ENCODE measurements around the gene DYNC2H1. TPM values are rescaled to one million over a fixed set of nuclear protein-coding genes. Genes with fewer than 3 reads are reported as not detected.
A peak's percentile ranks its signal among the peaks of the same experiment; 100 is the strongest.

Gene DYNC2H1
- polyA plus RNA-seq, 1 donor (not counting 4 experiments of a cell fraction or from before 2014, with no cell fraction given) = 18.5 TPM

GRCh38 chr11:103483996-103484395 lies 374.8 kb downstream of the DYNC2H1 start:
- Histone ChIP-seq H3K9me1 (ENCODE audit: control insufficient read depth, extremely low read depth, insufficient read depth, low read length) (no peaks in the 10 kb centered on the region), H3K4me2 (ENCODE audit: control insufficient read depth, extremely low read depth, insufficient read depth, low read depth, low read length) (no peak overlapping the region), H4K20me1 (ENCODE audit: control insufficient read depth, extremely low read depth, insufficient read depth, low read length) (no peaks in the 10 kb centered on the region), H3K36me3 (ENCODE audit: control insufficient read depth in 2 of 2, extremely low read depth in 1 of 2, insufficient read depth in 2 of 2, low read length in 2 of 2) (no peaks in the 10 kb centered on the region), H3K79me2 (ENCODE audit: control insufficient read depth, insufficient read depth, low read length) (no peaks in the 10 kb centered on the region), H3K9ac (ENCODE audit: control insufficient read depth, extremely low read depth, insufficient read depth, low read length) (no peak overlapping the region), H3K4me3 (ENCODE audit: control insufficient read depth in 2 of 3, extremely low read depth in 1 of 3, insufficient read depth in 2 of 3, low read depth in 1 of 3, low read length in 3 of 3) (no peak overlapping the region), H3K4me1 (ENCODE audit: control insufficient read depth, extremely low read depth, insufficient read depth, low read length) (peaks cover 4% of the 10 kb centered on the region), H3K27ac (ENCODE audit: control insufficient read depth, insufficient read depth, low read length) (no peak overlapping the region), H2AFZ (ENCODE audit: control insufficient read depth, low read length) (no peak overlapping the region), H3K9me3 (ENCODE audit: control insufficient read depth, low read depth, low read length) (no peaks in the 10 kb centered on the region), H3K27me3 (ENCODE audit: control insufficient read depth, extremely low read depth, insufficient read depth, low read length) (no peaks in the 10 kb centered on the region)
- TF ChIP-seq CTCF (optimal IDR thresholded peaks at IDR 0.05 in 1 of 3, IDR thresholded peaks at IDR 0.05 in 1 of 3, conservative IDR thresholded peaks at IDR 0.05 in 1 of 3; ENCODE audit: extremely low read depth in 1 of 3, insufficient read depth in 2 of 3, low read length in 3 of 3) = no peak
- no peak for TF ChIP-seq EZH2 (IDR thresholded peaks at IDR 0.05; ENCODE audit: low read length)
- no peak for DNase-seq (ENCODE audit: low read depth, low spot score)
- FAIRE-seq = no peak
- dilution Hi-C loops (cut with MboI; ENCODE audit: extremely low pct_ligation_motif_present, low sequenced_read_pairs) = no loop called here

- FAIRE-seq = no peak
- H3K27me3 ChIP-seq (ENCODE audit: control insufficient read depth, extremely low read depth, insufficient read depth, low read length) = no peaks in the 10 kb centered on the region
- dilution Hi-C loops (cut with MboI; ENCODE audit: extremely low pct_ligation_motif_present, low sequenced_read_pairs) = no loop called here
These were observed 375.3 kb downstream of the DYNC2H1 start for GRCh38 chr11:103484545-103484944.

More at GRCh38 chr11:103484545-103484944, 375.3 kb downstream of the DYNC2H1 start:
- H3K9me1 ChIP-seq (ENCODE audit: control insufficient read depth, extremely low read depth, insufficient read depth, low read length) = no peaks in the 10 kb centered on the region
- TF ChIP-seq EZH2 (IDR thresholded peaks at IDR 0.05; ENCODE audit: low read length) = no peak
- TF ChIP-seq CTCF (optimal IDR thresholded peaks at IDR 0.05 in 1 of 3, IDR thresholded peaks at IDR 0.05 in 1 of 3, conservative IDR thresholded peaks at IDR 0.05 in 1 of 3; ENCODE audit: extremely low read depth in 1 of 3, insufficient read depth in 2 of 3, low read length in 3 of 3) = peak in 1 of 3 experiments; percentile 18
- H3K27ac ChIP-seq (ENCODE audit: control insufficient read depth, insufficient read depth, low read length) = no peak overlapping the region
- no peak overlapping the region for H3K4me2 ChIP-seq (ENCODE audit: control insufficient read depth, extremely low read depth, insufficient read depth, low read depth, low read length)
- no peaks in the 10 kb centered on the region for H3K36me3 ChIP-seq (ENCODE audit: control insufficient read depth in 2 of 2, extremely low read depth in 1 of 2, insufficient read depth in 2 of 2, low read length in 2 of 2)
- no peaks in the 10 kb centered on the region for H3K79me2 ChIP-seq (ENCODE audit: control insufficient read depth, insufficient read depth, low read length)
- no peaks in the 10 kb centered on the region for H3K9me3 ChIP-seq (ENCODE audit: control insufficient read depth, low read depth, low read length)
- no peaks in the 10 kb centered on the region for H4K20me1 ChIP-seq (ENCODE audit: control insufficient read depth, extremely low read depth, insufficient read depth, low read length)
- peaks cover 4% of the 10 kb centered on the region for H3K4me1 ChIP-seq (ENCODE audit: control insufficient read depth, extremely low read depth, insufficient read depth, low read length)
- H3K9ac ChIP-seq (ENCODE audit: control insufficient read depth, extremely low read depth, insufficient read depth, low read length) = no peak overlapping the region
- H2AFZ ChIP-seq (ENCODE audit: control insufficient read depth, low read length) = no peak overlapping the region
- DNase-seq (ENCODE audit: low read depth, low spot score) = no peak
- H3K4me3 ChIP-seq (ENCODE audit: control insufficient read depth in 2 of 3, extremely low read depth in 1 of 3, insufficient read depth in 2 of 3, low read depth in 1 of 3, low read length in 3 of 3) = no peak overlapping the region
